GM15510 (cell line): ENCODE measurements around the gene ABHD8.

Experiments
- POLR2A ChIP-seq: IDR thresholded peaks from 3 replicates; pipeline ENCODE4 v1.6.1; 2011; ENCODE audit warnings: borderline replicate concordance; ENCODE audit not compliant: insufficient read length; ENCODE audit errors: extremely low read depth

ABHD8 gene

GRCh38 chr19:17336872-17337674 lies 33.8 kb upstream of the ABHD8 start, which contains the start of gene GTPBP3:
GTPBP3 (plus strand) TSS chr19:17337553; CDS start chr19:17337612, 59 bp downstream.
- TF ChIP-seq POLR2A, result peak; percentile 80

GRCh38 chr19:17335575-17335974 lies 32.4 kb upstream of the ABHD8 start:
- no peak for TF ChIP-seq POLR2A

GRCh38 chr19:17334414-17335409 lies 31.5 kb upstream of the ABHD8 start, which contains the start of gene ANO8:
ANO8 (minus strand) TSS chr19:17334855; CDS start chr19:17334670, 185 bp downstream.
- peak; percentile 34 for TF ChIP-seq POLR2A

- TF ChIP-seq POLR2A, result peak; percentile 27
Measured at GRCh38 chr19:17333611-17334413, 30.6 kb upstream of the ABHD8 start.

GRCh38 chr19:17332677-17333581 lies 29.7 kb upstream of the ABHD8 start:
- TF ChIP-seq POLR2A, result no peak

- TF ChIP-seq POLR2A, result no peak
Measured at GRCh38 chr19:17332360-17332676, 29.1 kb upstream of the ABHD8 start.

- no peak for TF ChIP-seq POLR2A
Measured at GRCh38 chr19:17331045-17331558, 27.9 kb upstream of the ABHD8 start.

GRCh38 chr19:17330262-17331044 lies 27.2 kb upstream of the ABHD8 start:
- TF ChIP-seq POLR2A, result no peak

- no peak for TF ChIP-seq POLR2A
Measured at GRCh38 chr19:17329366-17330261, 26.4 kb upstream of the ABHD8 start.

GRCh38 chr19:17328517-17329365 lies 25.5 kb upstream of the ABHD8 start:
- no peak for TF ChIP-seq POLR2A

- TF ChIP-seq POLR2A, result no peak
Measured at GRCh38 chr19:17327654-17328516, 24.7 kb upstream of the ABHD8 start.
